IMR-90 (cell line): ENCODE data around the gene CLDN19. TPM values are rescaled to one million over a fixed set of nuclear protein-coding genes. Genes with fewer than 3 reads are reported as not detected.

Experiments used
- ATAC-seq: fragments of 200-7000 bp; cut with Tn5 transposase; 2 replicates; pipeline ENCODE4 v1.9.1; 2020; ENCODE audit warnings: low read depth, mild to moderate bottlenecking, moderate library complexity
- BruUV-seq: library from RNA; stranded (reverse); fragments of 400-500 nt; replicated peaks from 2 replicates; lab custom pipeline; 2021; lab: Mats Ljungman, UMichigan
- CTCF ChIA-PET: fragments of 300-600 bp; formaldehyde crosslinking; extraction: SDS; loops from one replicate; lab custom pipeline; 2021; ENCODE audit warnings: antibody characterized with exemption; lab: Yijun Ruan, JAX
- POLR2A ChIA-PET: fragments of 300-600 bp; sonication (Branson Sonifier 250); formaldehyde crosslinking; loops from one replicate; lab custom pipeline; 2022; ENCODE audit warnings: antibody characterized with exemption; ENCODE audit not compliant: unreplicated experiment; lab: Charles Lee
- DNase-seq: peaks from one replicate; pipeline ENCODE4 v3.0.0; 2013
- H2AFZ ChIP-seq: replicated peaks from 2 replicates; pipeline ENCODE3; 2013; ENCODE audit warnings: low read length, mild to moderate bottlenecking; ENCODE audit not compliant: poor library complexity
- H2AK5ac ChIP-seq: 2 replicates; pipeline ENCODE4 v1.6.1; 2013; ENCODE audit warnings: low read depth, low read length, inconsistent platforms
- H2AK9ac ChIP-seq: replicated peaks from 2 replicates; pipeline ENCODE3; 2013; ENCODE audit warnings: mild to moderate bottlenecking, low read depth, low read length, moderate library complexity; ENCODE audit not compliant: poor library complexity
- H2BK120ac ChIP-seq: 2 replicates; pipeline ENCODE4 v1.6.1; 2013; ENCODE audit warnings: low read depth, low read length, inconsistent platforms
- H2BK15ac ChIP-seq: 3 replicates; pipeline ENCODE4 v1.6.1; 2013; ENCODE audit warnings: low read depth, low read length, inconsistent platforms
- H2BK20ac ChIP-seq: 2 replicates; pipeline ENCODE4 v1.6.1; 2013; ENCODE audit warnings: low read depth, mild to moderate bottlenecking, inconsistent platforms, low read length, moderate library complexity
- H2BK5ac ChIP-seq: 2 replicates; pipeline ENCODE4 v1.6.1; 2013; ENCODE audit warnings: mild to moderate bottlenecking, low read depth, low read length, inconsistent platforms; ENCODE audit not compliant: poor library complexity, severe bottlenecking
- H3K14ac ChIP-seq: replicated peaks from 2 replicates; pipeline ENCODE4 v1.6.1; 2013; ENCODE audit warnings: low read depth, low read length, inconsistent platforms
- H3K18ac ChIP-seq: 2 replicates; pipeline ENCODE4 v1.6.1; 2013; ENCODE audit warnings: low read depth, low read length, control low read depth
- H3K23ac ChIP-seq: 2 replicates; pipeline ENCODE4 v1.6.1; 2013; ENCODE audit warnings: low read depth, low read length, inconsistent platforms
- H3K27ac ChIP-seq: 2 replicates; pipeline ENCODE4 v1.5.1; 2013; ENCODE audit warnings: mild to moderate bottlenecking, control low read depth, low read length; ENCODE audit not compliant: insufficient read depth
- H3K27me3 ChIP-seq: 2 replicates; pipeline ENCODE4 v1.6.1; 2013; ENCODE audit warnings: low read length; ENCODE audit not compliant: control insufficient read depth, insufficient read depth
- H3K36me3 ChIP-seq: 2 replicates; pipeline ENCODE4 v1.6.1; 2013; ENCODE audit warnings: low read length, mixed read lengths; ENCODE audit not compliant: control insufficient read depth, insufficient read depth
- H3K4ac ChIP-seq: 2 replicates; pipeline ENCODE4 v1.6.1; 2013; ENCODE audit warnings: low read depth, low read length, inconsistent platforms
- H3K4me1 ChIP-seq: 2 replicates; pipeline ENCODE4 v1.6.1; 2013; ENCODE audit warnings: low read length, mixed read lengths; ENCODE audit not compliant: control insufficient read depth, insufficient read depth
- H3K4me2 ChIP-seq: 2 replicates; pipeline ENCODE4 v1.6.1; 2013; ENCODE audit warnings: low read depth, mild to moderate bottlenecking, control low read depth, low read length, moderate library complexity
- H3K4me3 ChIP-seq: 2 replicates; pipeline ENCODE4 v1.5.1; 2013; ENCODE audit warnings: low read depth, mild to moderate bottlenecking, control low read depth, low read length, moderate library complexity; ENCODE audit not compliant: insufficient read depth
- H3K56ac ChIP-seq: 2 replicates; pipeline ENCODE4 v1.6.1; 2013; ENCODE audit warnings: low read length, inconsistent platforms; ENCODE audit not compliant: insufficient read depth; ENCODE audit errors: extremely low read depth
- H3K79me1 ChIP-seq, 2 experiments: 2 replicates each; pipeline ENCODE4 v1.6.1; 2013; ENCODE audit warnings: low read length in 2 of 2, inconsistent platforms in 1 of 2, low read depth in 1 of 2
- H3K9ac ChIP-seq: 2 replicates; pipeline ENCODE4 v1.6.1; 2013; ENCODE audit warnings: low read depth, low read length, control low read depth
- H3K9me1 ChIP-seq: 2 replicates; pipeline ENCODE4 v1.6.1; 2013; ENCODE audit warnings: low read length, inconsistent platforms; ENCODE audit not compliant: insufficient read depth
- H3K9me3 ChIP-seq: 2 replicates; pipeline ENCODE4 v1.6.1; 2013; ENCODE audit warnings: low read length; ENCODE audit not compliant: control insufficient read depth, insufficient read depth
- H4K20me1 ChIP-seq: 2 replicates; pipeline ENCODE4 v1.6.1; 2013; ENCODE audit warnings: low read length, inconsistent platforms; ENCODE audit not compliant: insufficient read depth
- H4K5ac ChIP-seq: 2 replicates; pipeline ENCODE4 v1.6.1; 2013; ENCODE audit warnings: mild to moderate bottlenecking, low read depth, low read length, control low read depth
- H4K8ac ChIP-seq, 2 experiments: 2 replicates each; pipeline ENCODE4 v1.6.1; 2013; ENCODE audit warnings: low read depth in 2 of 2, low read length in 2 of 2, control low read depth in 1 of 2, inconsistent platforms in 1 of 2
- H4K91ac ChIP-seq: 2 replicates; pipeline ENCODE4 v1.6.1; 2013; ENCODE audit warnings: low read depth, low read length, inconsistent platforms; ENCODE audit not compliant: insufficient read depth
- CEBPB ChIP-seq: IDR thresholded peaks from 2 replicates; pipeline ENCODE4 v1.6.1; 2012; ENCODE audit warnings: low read depth, low read length, improper control_type of control experiment
- CHD1 ChIP-seq: IDR thresholded peaks from 2 replicates; pipeline ENCODE4 v1.6.1; 2012; ENCODE audit warnings: low read depth, low read length, improper control_type of control experiment
- FOS ChIP-seq: fragments of 150-350 bp; IDR thresholded peaks from 2 replicates; pipeline ENCODE4 v1.6.1; 2016; ENCODE audit warnings: low read depth, low read length
- MAZ ChIP-seq: IDR thresholded peaks from 2 replicates; pipeline ENCODE4 v1.6.1; 2012; ENCODE audit warnings: low read depth, mild to moderate bottlenecking, low read length, improper control_type of control experiment, moderate library complexity, borderline replicate concordance
- RAD21 ChIP-seq: IDR thresholded peaks from 2 replicates; pipeline ENCODE4 v1.6.1; 2012; ENCODE audit warnings: low read length, improper control_type of control experiment
- RCOR1 ChIP-seq: IDR thresholded peaks from 2 replicates; pipeline ENCODE4 v1.6.1; 2012; ENCODE audit warnings: mild to moderate bottlenecking, low read length, improper control_type of control experiment; ENCODE audit not compliant: insufficient replicate concordance
- RFX5 ChIP-seq: IDR thresholded peaks from 2 replicates; pipeline ENCODE4 v1.8.0; 2012; ENCODE audit warnings: low read depth, mild to moderate bottlenecking, low read length, moderate library complexity
- WGBS, 2 experiments: methylation state at CpG; one replicate each; pipeline versions ENCODE4 v1.1.5 to v1.1.7; 2013; ENCODE audit warnings: missing lambda C conversion rate in 2 of 2; ENCODE audit not compliant: insufficient read length in 1 of 2; ENCODE audit errors: extremely low coverage in 2 of 2; 5-methylcytosine and 5-hydroxymethylcytosine counted together
- dilution Hi-C: fragments of 300-500 bp; cut with HindIII; formaldehyde crosslinking; loops from one replicate; pipeline ENCODE4 v1.14.3; 2018; ENCODE audit warnings: low sequenced_read_pairs; ENCODE audit not compliant: unreplicated experiment
- in situ Hi-C: fragments of 300-500 bp; cut with MboI; formaldehyde crosslinking; loops from 3 replicates; pipeline ENCODE4 v1.14.3; 2019; ENCODE audit warnings: low sequenced_read_pairs, inconsistent platforms, mixed read lengths
- intact Hi-C: fragments of 100-400 bp; cut with micrococcal nuclease; formaldehyde crosslinking; loops from 2 replicates; pipeline ENCODE4 v1.10.0; 2022
- polyA plus RNA-seq, 3 experiments: library from polyadenylated mRNA; depleted of rRNA; stranded (reverse); fragments of >200 nt; gene quantifications; 2 replicates each; pipeline ENCODE4 v1.2.3, GENCODE V29; 2012; ENCODE audit warnings: low replicate concordance in 1 of 3
- total RNA-seq: library from RNA; depleted of rRNA; stranded (reverse); fragments of >200 nt; gene quantifications from 2 replicates; pipeline ENCODE4 v1.2.3, GENCODE V29; 2012

Gene CLDN19
- total and polyA plus RNA-seq, 2 of the 4 experiments (the other 2 are of a cell fraction): not detected

GRCh38 chr1:42691157-42691498 is 48.9 kb downstream of the CLDN19 start:
- DNase-seq (no peak), ATAC-seq (no peak)
- H2AK9ac ChIP-seq: no peak overlapping the region
- BruUV-seq: no TSS peak
- no peak overlapping the region; the same call in 1 of the 2 replicates for H3K4me2 ChIP-seq
- POLR2A ChIA-PET: no interaction called here
- H3K79me1 ChIP-seq: peaks cover 7 to 30% of the 10 kb centered on the region in 2 experiments
- H3K27ac ChIP-seq: no peak overlapping the region
- H3K18ac ChIP-seq: no peak overlapping the region
- intact Hi-C loops: no loop called here
- H3K9me3 ChIP-seq: no peaks in the 10 kb centered on the region
- H3K36me3 ChIP-seq: peaks cover 10% of the 10 kb centered on the region
- dilution Hi-C loops: no loop called here
- H4K5ac ChIP-seq: no peak overlapping the region
- H2BK5ac ChIP-seq: no peak overlapping the region
- no peak overlapping the region for H2AK5ac ChIP-seq
- no peak overlapping the region for H3K56ac ChIP-seq
- no peak overlapping the region for H2BK15ac ChIP-seq
- TF ChIP-seq RAD21 (no peak), RCOR1 (no peak), CHD1 (no peak), RFX5 (no peak), FOS (no peak), MAZ (no peak), CEBPB (no peak)
- no peak overlapping the region for H2BK120ac ChIP-seq
- in situ Hi-C loops: no loop called here
- no peak overlapping the region for H3K14ac ChIP-seq
- H3K23ac ChIP-seq: no peak overlapping the region
- H3K9ac ChIP-seq: no peak overlapping the region
- peaks cover 15% of the 10 kb centered on the region for H3K9me1 ChIP-seq
- no peak overlapping the region for H4K8ac ChIP-seq
- peaks cover 86% of the 10 kb centered on the region for H4K20me1 ChIP-seq
- H3K27me3 ChIP-seq: no peaks in the 10 kb centered on the region
- CTCF ChIA-PET: interaction anchor here (0.9 to 1.5 kb wide), 3 partner anchors 10 to 207 kb away, joined by 3 to 4 read pairs (median 3); no protein-coding TSS in a partner anchor
- peaks cover 20% of the 10 kb centered on the region for H3K4me1 ChIP-seq
- H3K4me3 ChIP-seq: no peak overlapping the region
- WGBS, 2 experiments: no CpG with 5 or more reads among the region's 4 CpGs
- H2AFZ ChIP-seq: no peak overlapping the region
- no peak overlapping the region for H2BK20ac ChIP-seq
- H4K91ac ChIP-seq: no peak overlapping the region
- H3K4ac ChIP-seq: no peak overlapping the region
